ENCODE results near the gene SLC38A5.
A peak's percentile ranks its signal among the peaks of the same experiment; 100 is the strongest.

Gene SLC38A5

GRCh38 chrX:48492293-48492910 is 22.3 kb upstream of the SLC38A5 start:
- no peak overlapping the region for H3K18ac ChIP-seq (ENCODE audit: low read length)
- DNase-seq: no peak
- peak overlapping the region; percentile 18 for H4K91ac ChIP-seq (ENCODE audit: low read depth, low read length)
- H3K4me2 ChIP-seq (ENCODE audit: low read length): no peak overlapping the region
- no peak overlapping the region for H2BK12ac ChIP-seq (ENCODE audit: low read length)
- H3K9me3 ChIP-seq (ENCODE audit: insufficient read depth, low read depth, low read length): peaks cover 5% of the 10 kb centered on the region
- no peaks in the 10 kb centered on the region for H3K27me3 ChIP-seq (ENCODE audit: insufficient read depth, low read length)
- peak overlapping the region; percentile 40 for H2BK120ac ChIP-seq (ENCODE audit: insufficient read depth, low read length, poor library complexity)
- no peak overlapping the region for H2BK5ac ChIP-seq (ENCODE audit: low read depth, low read length, poor library complexity)
- H3K4ac ChIP-seq (ENCODE audit: low read depth, low read length): no peak overlapping the region
- WGBS (ENCODE audit: extremely low coverage, insufficient coverage, insufficient read length): no CpG with 5 or more reads among the region's 7 CpGs
- H3K4me3 ChIP-seq (ENCODE audit: low read depth, low read length): no peak overlapping the region
- no peak overlapping the region for H3K14ac ChIP-seq (ENCODE audit: low read length)
- no peak overlapping the region for H4K12ac ChIP-seq (ENCODE audit: low read depth, low read length)
- H3K79me2 ChIP-seq (ENCODE audit: control insufficient read depth, insufficient read depth, low read length, poor library complexity): no peaks in the 10 kb centered on the region
- H3K27ac ChIP-seq (ENCODE audit: low read depth, low read length): peak overlapping the region; percentile 40
- H3K36me3 ChIP-seq (ENCODE audit: control insufficient read depth in 1 of 2, insufficient read depth in 2 of 2, low read length in 2 of 2): no peaks in the 10 kb centered on the region
- H3K23ac ChIP-seq (ENCODE audit: low read length): no peak overlapping the region
- H3K4me1 ChIP-seq (ENCODE audit: control insufficient read depth in 1 of 2, insufficient read depth in 2 of 2, low read length in 2 of 2): peaks cover 4 to 14% of the 10 kb centered on the region in 2 experiments
- H3K9ac ChIP-seq (ENCODE audit: low read length): no peak overlapping the region
- no peak overlapping the region for H2AFZ ChIP-seq (ENCODE audit: insufficient read depth, low read length, poor library complexity)
- peaks cover 3% of the 10 kb centered on the region for H3K79me1 ChIP-seq (ENCODE audit: low read length)
- no peak overlapping the region for H2AK5ac ChIP-seq (ENCODE audit: low read length)
- peak overlapping the region; percentile 43 for H4K8ac ChIP-seq (ENCODE audit: low read depth, low read length)

GRCh38 chrX:48491809-48492208 is 21.7 kb upstream of the SLC38A5 start:
- Histone ChIP-seq H3K4ac (ENCODE audit: low read depth, low read length) (no peak overlapping the region), H3K4me2 (ENCODE audit: low read length) (no peak overlapping the region), H3K9ac (ENCODE audit: low read length) (no peak overlapping the region), H3K14ac (ENCODE audit: low read length) (no peak overlapping the region), H3K4me3 (ENCODE audit: low read depth, low read length) (no peak overlapping the region), H4K12ac (ENCODE audit: low read depth, low read length) (no peak overlapping the region), H3K23ac (ENCODE audit: low read length) (no peak overlapping the region), H2AFZ (ENCODE audit: insufficient read depth, low read length, poor library complexity) (no peak overlapping the region), H3K79me2 (ENCODE audit: control insufficient read depth, insufficient read depth, low read length, poor library complexity) (no peaks in the 10 kb centered on the region), H3K27ac (ENCODE audit: low read depth, low read length) (peak overlapping the region; percentile 39), H3K79me1 (ENCODE audit: low read length) (peaks cover 3% of the 10 kb centered on the region), H2BK12ac (ENCODE audit: low read length) (peak overlapping the region; percentile 54), H3K27me3 (ENCODE audit: insufficient read depth, low read length) (no peaks in the 10 kb centered on the region), H2BK5ac (ENCODE audit: low read depth, low read length, poor library complexity) (no peak overlapping the region), H4K8ac (ENCODE audit: low read depth, low read length) (peak overlapping the region; percentile 23), H2AK5ac (ENCODE audit: low read length) (no peak overlapping the region), H3K18ac (ENCODE audit: low read length) (no peak overlapping the region), H3K9me3 (ENCODE audit: insufficient read depth, low read depth, low read length) (peaks cover 5% of the 10 kb centered on the region), H3K36me3 (ENCODE audit: control insufficient read depth in 1 of 2, insufficient read depth in 2 of 2, low read length in 2 of 2) (no peaks in the 10 kb centered on the region), H2BK120ac (ENCODE audit: insufficient read depth, low read length, poor library complexity) (peak overlapping the region; percentile 40), H3K4me1 (ENCODE audit: control insufficient read depth in 1 of 2, insufficient read depth in 2 of 2, low read length in 2 of 2) (peaks cover 4 to 14% of the 10 kb centered on the region in 2 experiments), H4K91ac (ENCODE audit: low read depth, low read length) (no peak overlapping the region)
- DNase-seq: no peak
- WGBS (ENCODE audit: extremely low coverage, insufficient coverage, insufficient read length): no CpG with 5 or more reads among the region's 9 CpGs

DNA sequence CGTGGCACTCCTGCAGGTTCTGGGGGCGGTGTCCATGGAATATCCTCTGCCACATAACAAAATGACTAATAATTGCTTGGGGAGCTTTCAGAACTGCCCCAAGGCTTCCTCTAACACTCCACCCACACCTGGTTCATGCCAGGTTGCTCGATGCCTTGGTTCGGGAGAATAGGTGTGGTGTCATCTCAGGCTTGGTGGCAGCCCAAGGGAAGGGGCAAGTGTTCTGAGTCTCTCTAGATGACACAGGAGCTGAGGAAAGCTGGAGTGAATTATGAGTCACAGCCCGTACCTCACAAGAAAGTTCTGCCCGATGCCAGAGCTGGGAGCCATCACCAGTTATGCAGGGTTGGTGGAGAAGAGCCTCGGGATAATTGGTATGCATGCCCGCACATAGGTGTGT is 20.6 kb upstream of the SLC38A5 start:
- WGBS (ENCODE audit: extremely low coverage, insufficient coverage, insufficient read length): no CpG with 5 or more reads among the region's 8 CpGs
- H3K14ac ChIP-seq (ENCODE audit: low read length): no peak overlapping the region
- peaks cover 3% of the 10 kb centered on the region for H3K79me1 ChIP-seq (ENCODE audit: low read length)
- no peak overlapping the region for H4K8ac ChIP-seq (ENCODE audit: low read depth, low read length)
- no peaks in the 10 kb centered on the region for H3K79me2 ChIP-seq (ENCODE audit: control insufficient read depth, insufficient read depth, low read length, poor library complexity)
- H3K4ac ChIP-seq (ENCODE audit: low read depth, low read length): no peak overlapping the region
- H3K18ac ChIP-seq (ENCODE audit: low read length): no peak overlapping the region
- peak overlapping the region; percentile 36 for H3K4me3 ChIP-seq (ENCODE audit: low read depth, low read length)
- H2BK120ac ChIP-seq (ENCODE audit: insufficient read depth, low read length, poor library complexity): no peak overlapping the region
- peak; percentile 38 to 40 for DNase-seq
- H2BK5ac ChIP-seq (ENCODE audit: low read depth, low read length, poor library complexity): no peak overlapping the region
- H3K36me3 ChIP-seq (ENCODE audit: control insufficient read depth in 1 of 2, insufficient read depth in 2 of 2, low read length in 2 of 2): no peaks in the 10 kb centered on the region
- H3K9me3 ChIP-seq (ENCODE audit: insufficient read depth, low read depth, low read length): peaks cover 5% of the 10 kb centered on the region
- no peak overlapping the region for H3K23ac ChIP-seq (ENCODE audit: low read length)
- no peak overlapping the region for H3K4me2 ChIP-seq (ENCODE audit: low read length)
- H2AFZ ChIP-seq (ENCODE audit: insufficient read depth, low read length, poor library complexity): no peak overlapping the region
- H3K4me1 ChIP-seq (ENCODE audit: control insufficient read depth in 1 of 2, insufficient read depth in 2 of 2, low read length in 2 of 2): peaks cover 4 to 12% of the 10 kb centered on the region in 2 experiments
- H2BK12ac ChIP-seq (ENCODE audit: low read length): no peak overlapping the region
- H3K9ac ChIP-seq (ENCODE audit: low read length): no peak overlapping the region
- no peak overlapping the region for H4K91ac ChIP-seq (ENCODE audit: low read depth, low read length)
- no peak overlapping the region for H2AK5ac ChIP-seq (ENCODE audit: low read length)
- no peaks in the 10 kb centered on the region for H3K27me3 ChIP-seq (ENCODE audit: insufficient read depth, low read length)
- H4K12ac ChIP-seq (ENCODE audit: low read depth, low read length): no peak overlapping the region
- H3K27ac ChIP-seq (ENCODE audit: low read depth, low read length): no peak overlapping the region

DNA sequence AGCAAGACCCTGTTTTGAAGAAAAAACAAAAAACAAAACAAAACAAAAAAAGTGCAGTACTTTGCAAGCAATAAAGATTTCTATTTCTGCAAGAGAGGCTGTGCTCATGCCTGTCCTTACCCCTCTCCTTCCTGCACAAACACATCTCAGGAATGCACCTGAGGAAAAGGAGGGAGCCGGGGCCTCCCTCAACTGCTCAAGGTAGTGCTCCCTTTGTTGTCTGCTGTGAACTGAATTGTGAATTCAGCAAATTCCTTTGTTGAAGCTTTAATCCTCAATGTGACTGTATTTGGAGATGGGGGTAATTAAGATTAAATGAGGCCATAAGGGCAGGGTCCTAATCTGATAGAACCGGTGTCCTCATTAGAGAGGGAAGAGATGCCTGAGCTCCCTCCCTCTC is 19.8 kb upstream of the SLC38A5 start:
- WGBS (ENCODE audit: extremely low coverage, insufficient coverage, insufficient read length): no CpG with 5 or more reads among the region's 2 CpGs
- H2BK12ac ChIP-seq (ENCODE audit: low read length): no peak overlapping the region

More for the DNA sequence above, 19.8 kb upstream of the SLC38A5 start:
- Histone ChIP-seq H2AK5ac (ENCODE audit: low read length) (no peak overlapping the region), H3K79me1 (ENCODE audit: low read length) (peaks cover 3% of the 10 kb centered on the region), H4K12ac (ENCODE audit: low read depth, low read length) (no peak overlapping the region), H3K9ac (ENCODE audit: low read length) (no peak overlapping the region), H3K4me3 (ENCODE audit: low read depth, low read length) (no peak overlapping the region), H4K8ac (ENCODE audit: low read depth, low read length) (no peak overlapping the region), H3K27ac (ENCODE audit: low read depth, low read length) (no peak overlapping the region), H2BK5ac (ENCODE audit: low read depth, low read length, poor library complexity) (no peak overlapping the region), H3K4ac (ENCODE audit: low read depth, low read length) (no peak overlapping the region), H3K79me2 (ENCODE audit: control insufficient read depth, insufficient read depth, low read length, poor library complexity) (no peaks in the 10 kb centered on the region), H2BK120ac (ENCODE audit: insufficient read depth, low read length, poor library complexity) (no peak overlapping the region), H3K14ac (ENCODE audit: low read length) (no peak overlapping the region), H3K23ac (ENCODE audit: low read length) (no peak overlapping the region), H3K4me2 (ENCODE audit: low read length) (no peak overlapping the region), H3K27me3 (ENCODE audit: insufficient read depth, low read length) (no peaks in the 10 kb centered on the region), H3K4me1 (ENCODE audit: control insufficient read depth in 1 of 2, insufficient read depth in 2 of 2, low read length in 2 of 2) (peaks cover 4 to 12% of the 10 kb centered on the region in 2 experiments), H2AFZ (ENCODE audit: insufficient read depth, low read length, poor library complexity) (no peak overlapping the region), H4K91ac (ENCODE audit: low read depth, low read length) (peak overlapping the region; percentile 31), H3K9me3 (ENCODE audit: insufficient read depth, low read depth, low read length) (peaks cover 5% of the 10 kb centered on the region), H3K36me3 (ENCODE audit: control insufficient read depth in 1 of 2, insufficient read depth in 2 of 2, low read length in 2 of 2) (no peaks in the 10 kb centered on the region), H3K18ac (ENCODE audit: low read length) (no peak overlapping the region)
- DNase-seq: no peak

All from trophoblast cell (in vitro differentiated cells and primary cell).